Ascending aorta (tissue), 2 donors: ENCODE measurements around the gene CTXND1. TPM values are rescaled to one million over a fixed set of nuclear protein-coding genes. Genes with fewer than 3 reads are reported as not detected.
"Not testable (repeated sequence)": the region's sequence is repeated elsewhere in the genome, so short reads cannot be mapped to it uniquely, and the experiment has no call there.

Experiments used
- DNase-seq, 2 donors: peaks; one replicate each; pipeline ENCODE4 v3.0.0-alpha.2; 2019; ENCODE audit warnings: low spot score in 2 of 2
- H3K27ac ChIP-seq, 2 donors: fragments of 200-600 bp; sonication (generic); one replicate each; pipeline ENCODE4 v1.5.1; 2016 to 2017; ENCODE audit warnings: mild to moderate bottlenecking in 1 of 2
- H3K27me3 ChIP-seq: fragments of 200-600 bp; sonication (generic); one replicate; pipeline ENCODE4 v1.5.1; 2017
- H3K36me3 ChIP-seq, 2 donors: fragments of 200-600 bp; sonication (generic); one replicate each; pipeline ENCODE4 v1.5.1; 2016
- H3K4me1 ChIP-seq, 2 donors: fragments of 200-600 bp; sonication (generic); one replicate each; pipeline ENCODE4 v1.5.1; 2016 to 2017; ENCODE audit warnings: mild to moderate bottlenecking in 1 of 2
- H3K4me3 ChIP-seq, 2 donors: fragments of 200-600 bp; sonication (generic); one replicate each; pipeline ENCODE4 v1.5.1; 2016 to 2017; ENCODE audit warnings: mild to moderate bottlenecking in 1 of 2
- H3K9me3 ChIP-seq, 2 donors: fragments of 200-600 bp; sonication (generic); one replicate each; pipeline ENCODE4 v1.5.1; 2016
- intact Hi-C: fragments of 100-400 bp; cut with DNase I; formaldehyde crosslinking; loops from one replicate; pipeline ENCODE4 v1.15.1; 2023
- total RNA-seq: library from RNA; depleted of rRNA; stranded (reverse); fragments of >200 nt; gene quantifications from one replicate; pipeline ENCODE4 v1.1.0, GENCODE V29; 2016
- TF ChIP-seq, protein P1 (sequence below), 3 experiments: fragments of 200-600 bp in 2 of 3; fragments of 450-650 bp in 1 of 3; sonication (generic) in 2 of 3; IDR thresholded peaks; one replicate each; pipeline ENCODE4 v1.5.1; 2016 to 2019; ENCODE audit warnings: antibody characterized with exemption in 3 of 3, mild to moderate bottlenecking in 1 of 3, moderate library complexity in 1 of 3

Gene CTXND1
- total RNA-seq, 1 donor from 2014 or later = 0.11 TPM

DNA sequence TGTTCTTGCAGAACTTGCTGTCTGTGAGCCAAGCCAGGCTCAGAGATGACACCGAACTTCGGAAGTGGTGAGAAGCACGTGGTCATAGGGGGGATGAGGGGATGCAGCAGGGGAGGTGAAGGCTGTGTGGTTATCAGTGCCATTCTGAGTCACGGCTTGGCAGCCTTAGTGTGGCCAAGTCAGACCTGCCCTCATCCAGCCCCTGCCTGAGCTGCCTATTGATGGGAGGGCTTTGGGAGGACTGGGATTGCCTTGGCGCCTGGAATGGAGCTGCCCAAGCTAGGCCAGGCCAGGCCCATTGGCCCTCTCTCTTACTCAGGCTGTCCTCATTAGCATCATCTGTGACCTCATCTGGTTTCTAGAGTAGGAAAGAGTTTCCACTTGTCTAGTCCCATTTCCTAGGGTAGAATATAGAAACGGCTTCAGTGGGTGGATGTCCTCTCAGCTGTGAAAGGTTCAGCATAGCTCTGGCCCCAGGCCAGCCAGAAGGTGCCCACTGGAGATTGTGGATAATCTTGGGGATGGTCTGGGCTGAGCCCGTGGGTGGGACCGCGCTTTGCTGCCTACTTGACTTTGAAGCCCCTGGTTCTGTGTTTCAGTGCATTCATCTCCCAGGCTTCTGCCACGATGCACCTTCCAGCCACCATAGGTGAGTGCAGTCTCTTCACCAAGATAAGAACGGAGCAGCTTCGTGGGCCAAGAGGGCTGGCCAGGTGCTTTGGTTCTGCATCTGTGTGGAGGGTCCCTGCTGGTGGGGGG, 92.0 kb downstream of the CTXND1 start:
- Histone ChIP-seq H3K27ac (no peak overlapping the region), H3K36me3 (peaks cover 27 to 56% of the 10 kb centered on the region in 2 donors), H3K4me3 (no peak overlapping the region), H3K4me1 (peaks cover 0 to 2% of the 10 kb centered on the region in 2 donors), H3K27me3 (no peaks in the 10 kb centered on the region), H3K9me3 (no peaks in the 10 kb centered on the region)
- DNase-seq = no peak
- intact Hi-C loops = loop anchor here (10.0 kb wide), 1 partner anchor 845 kb away; the partner anchor contains the start of gene TLNRD1
- TF ChIP-seq, protein P1, sequence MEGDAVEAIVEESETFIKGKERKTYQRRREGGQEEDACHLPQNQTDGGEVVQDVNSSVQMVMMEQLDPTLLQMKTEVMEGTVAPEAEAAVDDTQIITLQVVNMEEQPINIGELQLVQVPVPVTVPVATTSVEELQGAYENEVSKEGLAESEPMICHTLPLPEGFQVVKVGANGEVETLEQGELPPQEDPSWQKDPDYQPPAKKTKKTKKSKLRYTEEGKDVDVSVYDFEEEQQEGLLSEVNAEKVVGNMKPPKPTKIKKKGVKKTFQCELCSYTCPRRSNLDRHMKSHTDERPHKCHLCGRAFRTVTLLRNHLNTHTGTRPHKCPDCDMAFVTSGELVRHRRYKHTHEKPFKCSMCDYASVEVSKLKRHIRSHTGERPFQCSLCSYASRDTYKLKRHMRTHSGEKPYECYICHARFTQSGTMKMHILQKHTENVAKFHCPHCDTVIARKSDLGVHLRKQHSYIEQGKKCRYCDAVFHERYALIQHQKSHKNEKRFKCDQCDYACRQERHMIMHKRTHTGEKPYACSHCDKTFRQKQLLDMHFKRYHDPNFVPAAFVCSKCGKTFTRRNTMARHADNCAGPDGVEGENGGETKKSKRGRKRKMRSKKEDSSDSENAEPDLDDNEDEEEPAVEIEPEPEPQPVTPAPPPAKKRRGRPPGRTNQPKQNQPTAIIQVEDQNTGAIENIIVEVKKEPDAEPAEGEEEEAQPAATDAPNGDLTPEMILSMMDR (IDR thresholded peaks at IDR 0.05) = no peak

DNA sequence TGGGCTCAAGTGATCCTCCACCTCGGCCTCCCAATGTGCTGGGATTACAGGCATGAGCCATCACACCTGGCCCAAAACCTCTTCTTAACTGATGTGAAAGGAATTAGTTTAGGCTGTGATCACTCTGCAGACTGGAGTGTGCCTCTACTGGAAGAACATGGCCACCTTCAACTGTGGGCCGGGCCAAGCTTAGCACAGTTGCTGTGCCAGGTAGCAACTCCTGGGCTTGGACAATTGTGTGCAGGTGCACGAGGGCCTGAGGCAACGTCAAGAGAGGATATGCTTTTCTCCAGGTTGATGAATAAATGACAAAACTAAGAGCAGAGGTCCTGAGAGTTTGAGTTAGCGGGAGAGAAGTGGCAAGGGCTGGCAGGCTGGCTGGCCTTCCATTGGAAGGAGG, 92.7 kb downstream of the CTXND1 start:
- H3K4me1 ChIP-seq = peaks cover under 1 to 3% of the 10 kb centered on the region in 2 donors

DNA sequence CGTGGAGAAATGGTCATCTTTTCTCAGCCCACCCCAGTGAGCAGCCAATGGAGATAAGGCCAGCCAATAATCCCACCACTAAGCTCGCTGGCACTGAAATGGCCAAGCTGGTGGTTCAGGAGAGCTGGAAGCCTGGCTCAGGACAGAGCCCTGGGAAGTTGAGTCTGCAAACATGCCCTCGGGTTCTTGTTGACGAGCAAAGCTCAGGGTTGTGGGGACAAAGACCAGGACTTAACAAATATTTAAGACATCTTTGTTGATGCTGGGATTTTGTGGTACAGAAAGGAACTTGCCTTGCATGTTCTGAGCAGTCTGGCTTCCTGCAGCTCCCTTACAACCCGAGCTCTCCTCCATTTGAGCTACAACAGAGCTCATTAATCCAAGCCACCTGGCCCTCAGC, 94.8 kb downstream of the CTXND1 start:
- Histone ChIP-seq H3K27me3 (no peaks in the 10 kb centered on the region), H3K9me3 (no peaks in the 10 kb centered on the region), H3K27ac (no peak overlapping the region), H3K36me3 (peaks cover 21 to 42% of the 10 kb centered on the region in 2 donors), H3K4me3 (no peak overlapping the region), H3K4me1 (peaks cover 4 to 15% of the 10 kb centered on the region in 2 donors)
- TF ChIP-seq, protein P1 (IDR thresholded peaks at IDR 0.05) = no peak
- intact Hi-C loops = loop anchor here (10.0 kb wide), 1 partner anchor 848 kb away; the partner anchor contains the start of gene TLNRD1
- no peak for DNase-seq

More for the DNA sequence above, 92.7 kb downstream of the CTXND1 start:
- Histone ChIP-seq H3K27me3 (no peaks in the 10 kb centered on the region), H3K9me3 (no peaks in the 10 kb centered on the region), H3K27ac (no peak overlapping the region), H3K36me3 (peaks cover 27 to 56% of the 10 kb centered on the region in 2 donors), H3K4me3 (no peak overlapping the region)
- intact Hi-C loops = loop anchor here (10.0 kb wide), 1 partner anchor 846 kb away; the partner anchor contains the start of gene TLNRD1
- TF ChIP-seq, protein P1 (IDR thresholded peaks at IDR 0.05) = no peak
- no peak for DNase-seq

- H3K4me3 ChIP-seq = no peak overlapping the region
- H3K36me3 ChIP-seq = peaks cover 21 to 32% of the 10 kb centered on the region in 2 donors
- no peak overlapping the region for H3K27ac ChIP-seq
- intact Hi-C loops = loop anchor here (10.0 kb wide), 1 partner anchor 849 kb away; the partner anchor contains the start of gene TLNRD1
- H3K9me3 ChIP-seq = no peaks in the 10 kb centered on the region
- H3K27me3 ChIP-seq = no peaks in the 10 kb centered on the region
- peaks cover 4 to 15% of the 10 kb centered on the region in 2 donors for H3K4me1 ChIP-seq
- TF ChIP-seq, protein P1 (IDR thresholded peaks at IDR 0.05) = no peak
- no peak for DNase-seq
Measured at GRCh38 chr15:80156176-80156720, 95.8 kb downstream of the CTXND1 start.

DNA sequence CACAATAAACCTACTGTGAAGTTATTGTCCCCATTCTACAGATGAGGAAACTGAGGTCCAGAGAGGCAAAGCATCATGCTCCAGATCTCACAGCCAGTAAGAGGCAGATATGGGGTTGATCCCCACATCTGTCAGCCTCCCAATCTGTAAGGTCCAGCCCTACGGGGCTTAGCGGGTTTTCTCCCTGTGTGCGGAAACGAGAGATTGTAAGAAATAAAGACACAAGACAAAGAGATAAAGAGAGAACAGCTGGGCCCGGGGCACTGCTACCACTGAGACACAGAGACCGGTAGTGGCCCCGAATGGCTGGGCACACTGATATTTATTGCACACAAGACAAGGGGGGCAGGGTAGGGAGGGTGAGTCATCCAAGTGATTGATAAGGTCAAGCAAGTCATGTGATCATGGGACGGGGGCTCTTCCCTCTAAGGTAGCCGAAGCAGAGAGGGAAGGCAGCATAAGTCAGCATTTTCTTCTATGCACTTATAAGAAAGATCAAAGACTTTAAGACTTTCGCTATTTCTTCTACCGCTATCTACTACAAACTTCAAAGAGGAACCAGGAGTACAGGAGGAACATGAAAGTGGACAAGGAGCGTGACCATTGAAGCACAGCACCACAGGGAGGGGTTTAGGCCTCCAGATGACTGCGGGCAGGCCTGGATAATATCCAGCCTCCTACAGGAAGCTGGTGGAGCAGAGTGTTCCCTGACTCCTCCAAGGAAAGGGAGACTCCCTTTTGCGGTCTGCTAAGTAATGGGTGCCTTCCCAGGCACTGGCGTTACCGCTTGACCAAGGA, 96.4 kb downstream of the CTXND1 start:
- not testable (repeated sequence) for H3K9me3 ChIP-seq, H3K4me3 ChIP-seq, DNase-seq, H3K27ac ChIP-seq, H3K27me3 ChIP-seq
- Histone ChIP-seq H3K36me3 (peaks cover 17 to 26% of the 10 kb centered on the region in 2 donors), H3K4me1 (peaks cover 4 to 15% of the 10 kb centered on the region in 2 donors)
- intact Hi-C loops = loop anchor here (10.0 kb wide), 1 partner anchor 849 kb away; the partner anchor contains the start of gene TLNRD1
